IMR-90 (cell line): ENCODE results near the gene ZBTB7B.

Experiments
- CEBPB ChIP-seq: IDR thresholded peaks from 2 replicates; pipeline ENCODE4 v1.6.1; 2012; ENCODE audit warnings: low read depth, low read length, improper control_type of control experiment
- CTCF ChIP-seq: conservative IDR thresholded peaks from 2 replicates; pipeline ENCODE4 v1.5.1; 2012; ENCODE audit warnings: mild to moderate bottlenecking, low read depth, low read length, improper control_type of control experiment
- ELK1 ChIP-seq: fragments of 150-350 bp; IDR thresholded peaks from 2 replicates; pipeline ENCODE4 v1.6.1; 2016; ENCODE audit warnings: low read depth, mild to moderate bottlenecking, low read length, moderate library complexity, borderline replicate concordance
- FOS ChIP-seq: fragments of 150-350 bp; IDR thresholded peaks from 2 replicates; pipeline ENCODE4 v1.6.1; 2016; ENCODE audit warnings: low read depth, low read length
- MAZ ChIP-seq: IDR thresholded peaks from 2 replicates; pipeline ENCODE4 v1.6.1; 2012; ENCODE audit warnings: low read depth, mild to moderate bottlenecking, low read length, improper control_type of control experiment, moderate library complexity, borderline replicate concordance
- MXI1 ChIP-seq: IDR thresholded peaks from 2 replicates; pipeline ENCODE4 v1.6.1; 2012; ENCODE audit warnings: low read depth, mild to moderate bottlenecking, low read length, moderate library complexity, borderline replicate concordance
- POLR2A ChIP-seq: IDR thresholded peaks from 2 replicates; pipeline ENCODE4 v1.6.1; 2012; ENCODE audit warnings: mild to moderate bottlenecking, low read depth, low read length
- RAD21 ChIP-seq: IDR thresholded peaks from 2 replicates; pipeline ENCODE4 v1.6.1; 2012; ENCODE audit warnings: low read length, improper control_type of control experiment
- RFX5 ChIP-seq: IDR thresholded peaks from 2 replicates; pipeline ENCODE4 v1.8.0; 2012; ENCODE audit warnings: low read depth, mild to moderate bottlenecking, low read length, moderate library complexity
- SMC3 ChIP-seq: fragments of 150-350 bp; IDR thresholded peaks from 2 replicates; pipeline ENCODE4 v1.6.1; 2016; ENCODE audit warnings: low read depth, mild to moderate bottlenecking, antibody characterized with exemption, low read length, moderate library complexity

DNA sequence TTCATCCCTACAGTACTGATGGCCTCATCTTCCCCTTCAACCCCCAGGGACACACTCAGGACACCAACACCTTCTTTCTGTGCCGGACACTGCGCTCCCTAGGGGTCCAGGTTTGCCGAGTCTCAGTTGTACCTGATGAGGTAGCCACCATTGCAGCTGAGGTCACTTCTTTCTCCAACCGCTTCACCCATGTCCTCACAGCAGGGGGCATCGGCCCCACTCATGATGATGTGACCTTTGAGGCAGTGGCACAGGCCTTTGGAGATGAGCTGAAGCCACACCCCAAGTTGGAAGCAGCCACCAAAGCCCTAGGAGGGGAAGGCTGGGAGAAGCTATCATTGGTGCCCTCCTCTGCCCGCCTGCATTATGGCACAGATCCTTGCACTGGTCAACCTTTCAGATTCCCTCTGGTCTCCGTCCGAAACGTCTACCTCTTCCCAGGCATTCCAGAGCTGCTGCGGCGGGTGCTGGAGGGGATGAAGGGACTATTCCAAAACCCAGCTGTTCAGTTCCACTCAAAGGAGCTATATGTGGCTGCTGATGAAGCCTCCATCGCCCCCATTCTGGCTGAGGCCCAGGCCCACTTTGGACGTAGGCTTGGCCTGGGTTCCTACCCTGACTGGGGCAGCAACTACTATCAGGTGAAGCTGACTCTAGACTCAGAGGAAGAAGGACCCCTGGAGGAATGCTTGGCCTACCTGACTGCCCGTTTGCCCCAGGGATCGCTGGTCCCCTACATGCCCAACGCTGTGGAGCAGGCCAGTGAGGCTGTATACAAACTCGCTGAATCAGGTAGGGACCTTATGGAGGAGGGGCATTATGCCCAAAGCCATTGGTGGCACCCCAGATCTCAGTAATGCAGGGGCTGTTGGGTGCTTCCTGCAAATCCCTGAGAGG is 14.3 kb upstream of the ZBTB7B start:
- no peak for TF ChIP-seq CTCF
- TF ChIP-seq MAZ: no peak
- TF ChIP-seq MXI1: no peak
- TF ChIP-seq POLR2A: no peak
- no peak for TF ChIP-seq CEBPB
- no peak for TF ChIP-seq RAD21
- TF ChIP-seq SMC3: no peak
- TF ChIP-seq FOS: no peak
- no peak for TF ChIP-seq RFX5
- TF ChIP-seq ELK1: no peak
